HepG2 (cell line): Measurements from ENCODE around the gene MRI1. TPM values are rescaled to one million over a fixed set of nuclear protein-coding genes. Genes with fewer than 3 reads are reported as not detected.

Source experiments
- AKNA ChIP-seq: sonication (generic); formaldehyde crosslinking; IDR thresholded peaks from 2 replicates; pipeline ENCODE4 v1.4.0; 2020; ENCODE audit warnings: missing genetic modification reagents, borderline replicate concordance
- MTF1 ChIP-seq: sonication (generic); formaldehyde crosslinking; IDR thresholded peaks from 2 replicates; pipeline ENCODE4 v1.5.0; 2020; ENCODE audit warnings: missing genetic modification reagents
- PAF1 ChIP-seq: IDR thresholded peaks from 2 replicates; pipeline ENCODE4 v1.6.1; 2016; ENCODE audit warnings: missing genetic modification reagents, missing compliant biosample characterization
- RXRA ChIP-seq: sonication (generic); formaldehyde crosslinking; IDR thresholded peaks from 2 replicates; pipeline ENCODE4 v1.5.1; 2020; ENCODE audit warnings: missing genetic modification reagents
- TCF12 ChIP-seq, 2 experiments: fragments of 450-650 bp in 1 of 2; sonication (generic) in 1 of 2; formaldehyde crosslinking in 1 of 2; IDR thresholded peaks; 2 replicates each; pipeline versions ENCODE4 v1.6.1 to v1.8.0; 2017 to 2022; ENCODE audit warnings: antibody characterized with exemption in 1 of 2, mild to moderate bottlenecking in 1 of 2, missing genetic modification reagents in 1 of 2, moderate library complexity in 1 of 2
- U2AF2 ChIP-seq: fragments of 200-400 bp; formaldehyde crosslinking; IDR thresholded peaks from 2 replicates; pipeline ENCODE4 v1.6.1; 2017; ENCODE audit warnings: low read depth, mild to moderate bottlenecking, low read length
- ZBTB40 ChIP-seq, 2 experiments: fragments of 450-650 bp in 1 of 2; sonication (generic) in 1 of 2; formaldehyde crosslinking in 1 of 2; IDR thresholded peaks; 2 replicates each; pipeline versions ENCODE4 v1.6.1 to v1.8.0; 2016 to 2022; ENCODE audit warnings: antibody characterized with exemption in 1 of 2, mild to moderate bottlenecking in 1 of 2, missing genetic modification reagents in 1 of 2
- ZNF275 ChIP-seq: sonication (generic); formaldehyde crosslinking; IDR thresholded peaks from 2 replicates; pipeline ENCODE4 v1.8.0; 2022; ENCODE audit warnings: missing genetic modification reagents, mild to moderate bottlenecking, inconsistent platforms, borderline replicate concordance
- ZNF704 ChIP-seq: sonication (generic); formaldehyde crosslinking; IDR thresholded peaks from 2 replicates; pipeline ENCODE4 v1.8.1; 2023; ENCODE audit warnings: mild to moderate bottlenecking, inconsistent platforms, moderate library complexity, missing genetic modification reagents, borderline replicate concordance
- polyA plus RNA-seq, 8 experiments: library from polyadenylated mRNA; depleted of rRNA in 3 of 8; stranded (reverse) in 7 of 8; unstranded in 1 of 8; fragments of >200 nt; fragmentation: Illumina TruSeq in 4 of 8; extraction: Trizol in 4 of 8; gene quantifications; 2 replicates each; pipeline versions ENCODE4 v1.2.1 to v1.2.3, GENCODE V29; 2011 to 2016; ENCODE audit warnings: low read depth in 4 of 8, missing spikeins in 1 of 8, mixed read lengths in 1 of 8; ENCODE audit not compliant: insufficient read depth in 1 of 8
- total RNA-seq, 5 experiments: library from RNA; depleted of rRNA; stranded (reverse); fragments of >200 nt; fragmentation: Illumina TruSeq; extraction: Trizol; gene quantifications; 2 replicates each; pipeline ENCODE4 v1.2.3, GENCODE V29; 2016; ENCODE audit warnings: low read depth in 1 of 5

Gene MRI1
- total and polyA plus RNA-seq, 2 of the 13 experiments (the other 11 are each of a cell fraction or from before 2014, with no cell fraction given) = 20.1 to 20.6 TPM

- TF ChIP-seq ZNF704 (peak; percentile 90), TCF12 (IDR thresholded peaks at IDR 0.05) (no peak), TCF12 (CRISPR knock-in tag; IDR thresholded peaks at IDR 0.05) (no peak), ZBTB40 (IDR thresholded peaks at IDR 0.05) (peak; percentile 87), ZBTB40 (CRISPR knock-in tag; IDR thresholded peaks at IDR 0.05) (peak; percentile 82), AKNA (CRISPR knock-in tag) (no peak), U2AF2 (no peak), PAF1 (CRISPR knock-in tag) (no peak), RXRA (CRISPR knock-in tag) (peak; percentile 36), MTF1 (CRISPR knock-in tag) (no peak), ZNF275 (CRISPR knock-in tag) (peak; percentile 83; the same call in 1 of the 2 replicates)
These were observed 10.2 kb downstream of the MRI1 start, which contains the start of gene C19orf53 (continued) for GRCh38 chr19:13774217-13775191.
